Endothelial cell of umbilical vein (primary cell): ENCODE measurements around the gene IL4R. TPM values are rescaled to one million over a fixed set of nuclear protein-coding genes. Genes with fewer than 3 reads are reported as not detected.

Experiments
- BruUV-seq: library from RNA; stranded (reverse); fragments of 400-500 nt; replicated peaks from 2 replicates; lab custom pipeline; 2021; lab: Mats Ljungman, UMichigan
- CTCF ChIA-PET: fragments of 300-600, 350-600 bp; sonication (Branson Sonifier 250); formaldehyde crosslinking; loops from one replicate; lab custom pipeline; 2021; ENCODE audit warnings: antibody characterized with exemption, inconsistent platforms; lab: Charles Lee
- POLR2A ChIA-PET: fragments of 300-600, 350-600 bp; sonication (Branson Sonifier 250); formaldehyde crosslinking; loops from one replicate; lab custom pipeline; 2021; ENCODE audit warnings: antibody characterized with exemption, inconsistent platforms; lab: Charles Lee
- DNase-seq: peaks from one replicate; pipeline ENCODE4 v3.0.0-alpha.2; 2011; ENCODE audit warnings: low read depth, low spot score
- FAIRE-seq: peaks from 2 replicates; lab custom pipeline; 2011; peaks lifted over from hg19 to GRCh38; lab: Jason Lieb, UNC
- H2AFZ ChIP-seq: 2 replicates; pipeline ENCODE4 v1.6.0; 2012; ENCODE audit warnings: low read depth, low read length, control low read depth, inconsistent platforms
- H3K27ac ChIP-seq: 2 replicates; pipeline ENCODE4 v1.5.1; 2011; ENCODE audit warnings: low read depth, mild to moderate bottlenecking, control low read depth, low read length, moderate library complexity; ENCODE audit not compliant: insufficient read depth
- H3K27me3 ChIP-seq, 2 experiments: 2 replicates each; pipeline versions ENCODE4 v1.6.0 to v1.6.1; 2011; ENCODE audit warnings: low read length in 2 of 2, mixed read lengths in 1 of 2; ENCODE audit not compliant: control insufficient read depth in 2 of 2, insufficient read depth in 2 of 2
- H3K36me3 ChIP-seq, 2 experiments: 2 replicates in 1 of 2; 3 replicates in 1 of 2; pipeline ENCODE4 v1.5.1; 2011; ENCODE audit warnings: low read length in 2 of 2, mild to moderate bottlenecking in 1 of 2, moderate library complexity in 1 of 2; ENCODE audit not compliant: control insufficient read depth in 2 of 2, insufficient read depth in 2 of 2; ENCODE audit errors: extremely low read depth in 1 of 2
- H3K4me1 ChIP-seq: 3 replicates; pipeline ENCODE4 v1.5.1; 2011; ENCODE audit warnings: mild to moderate bottlenecking, low read length; ENCODE audit not compliant: control insufficient read depth, insufficient read depth; ENCODE audit errors: extremely low read depth
- H3K4me2 ChIP-seq: 2 replicates; pipeline ENCODE4 v1.6.1; 2011; ENCODE audit warnings: low read length, control low read depth, mixed read lengths; ENCODE audit not compliant: insufficient read depth
- H3K4me3 ChIP-seq, 3 experiments: fragments of 200-600 bp in 1 of 3; sonication (generic), shearing (Covaris generic) in 1 of 3; replicated peaks in 1 of 3; 2 replicates each; pipeline ENCODE4 v1.5.1; 2011 to 2016; ENCODE audit warnings: control low read depth in 3 of 3, low read length in 3 of 3, mild to moderate bottlenecking in 2 of 3, inconsistent platforms in 1 of 3, low read depth in 1 of 3, moderate library complexity in 1 of 3; ENCODE audit not compliant: insufficient read depth in 1 of 3
- H3K79me2 ChIP-seq: 2 replicates; pipeline ENCODE4 v1.6.0; 2012; ENCODE audit warnings: low read length, inconsistent platforms; ENCODE audit not compliant: control insufficient read depth, insufficient read depth
- H3K9ac ChIP-seq: replicated peaks from 2 replicates; pipeline ENCODE3; 2011; ENCODE audit warnings: low read length, control low read depth; ENCODE audit not compliant: insufficient read depth; ENCODE audit errors: extremely low read depth
- H3K9me1 ChIP-seq: replicated peaks from 3 replicates; pipeline ENCODE4 v1.6.0; 2011; ENCODE audit warnings: mild to moderate bottlenecking, low read length; ENCODE audit not compliant: control insufficient read depth, insufficient read depth; ENCODE audit errors: extremely low read depth
- H3K9me3 ChIP-seq: replicated peaks from 2 replicates; pipeline ENCODE4 v1.5.1; 2012; ENCODE audit warnings: low read length, inconsistent platforms; ENCODE audit not compliant: control insufficient read depth, insufficient read depth
- H4K20me1 ChIP-seq: replicated peaks from 2 replicates; pipeline ENCODE3; 2011; ENCODE audit warnings: mild to moderate bottlenecking, low read length; ENCODE audit not compliant: control insufficient read depth, insufficient read depth; ENCODE audit errors: extremely low read depth
- EZH2 ChIP-seq: IDR thresholded peaks from 2 replicates; pipeline ENCODE4 v1.6.1; 2012; ENCODE audit warnings: borderline replicate concordance, low read depth, mild to moderate bottlenecking, moderate library complexity, low read length, inconsistent platforms; ENCODE audit not compliant: severe bottlenecking
- FOS ChIP-seq: IDR thresholded peaks from 2 replicates; pipeline ENCODE4 v1.6.1; 2011; ENCODE audit warnings: mild to moderate bottlenecking, low read length, moderate library complexity, borderline replicate concordance; ENCODE audit not compliant: insufficient read depth
- GATA2 ChIP-seq: IDR thresholded peaks from 2 replicates; pipeline ENCODE4 v1.7.0; 2011; ENCODE audit warnings: low read depth, mild to moderate bottlenecking, moderate library complexity, mixed read lengths, low read length; ENCODE audit not compliant: insufficient read length, insufficient read depth
- JUN ChIP-seq: IDR thresholded peaks from 2 replicates; pipeline ENCODE4 v1.6.1; 2011; ENCODE audit warnings: borderline replicate concordance, low read depth; ENCODE audit not compliant: insufficient read length, insufficient read depth
- MYC ChIP-seq: IDR thresholded peaks from one replicate; pipeline ENCODE4 v1.6.1; 2011; ENCODE audit warnings: mild to moderate bottlenecking, low read depth, low read length
- POLR2A ChIP-seq: IDR thresholded peaks from 2 replicates; pipeline ENCODE4 v1.6.1; 2012; ENCODE audit warnings: low read depth, mild to moderate bottlenecking, control low read depth, low read length
- POLR2AphosphoS5 ChIP-seq: IDR thresholded peaks from 2 replicates; pipeline ENCODE4 v1.6.1; 2012; ENCODE audit warnings: low read depth, mild to moderate bottlenecking, control low read depth, low read length, moderate library complexity; ENCODE audit not compliant: insufficient read depth
- dilution Hi-C: fragments of 300-500 bp; cut with MboI; formaldehyde crosslinking; loops from one replicate; pipeline ENCODE4 v1.15.0; 2019; ENCODE audit warnings: low sequenced_read_pairs; ENCODE audit not compliant: extremely low pct_ligation_motif_present
- intact Hi-C: fragments of 100-400 bp; cut with micrococcal nuclease; formaldehyde crosslinking; loops from one replicate; pipeline ENCODE4 v1.10.0; 2022
- polyA plus RNA-seq, 4 experiments: library from polyadenylated mRNA; depleted of rRNA in 3 of 4; stranded (reverse) in 3 of 4; unstranded in 1 of 4; fragments of >200 nt; gene quantifications; 2 replicates each; pipeline versions ENCODE4 v1.2.1 to v1.2.3, GENCODE V29; 2011 to 2012; ENCODE audit warnings: missing spikeins in 1 of 4
- total RNA-seq: library from RNA; stranded (reverse); gene quantifications from 2 replicates; pipeline ENCODE4 v1.2.3, GENCODE V29; 2021
- TF ChIP-seq, protein P1 (sequence below): IDR thresholded peaks from 2 replicates; pipeline ENCODE4 v1.6.1; 2011; ENCODE audit not compliant: insufficient read depth, insufficient read length
- TF ChIP-seq, protein P2 (sequence below), 2 donors: IDR thresholded peaks; 1 replicate in 1 of 2; 2 replicates in 1 of 2; pipeline ENCODE4 v1.5.1; 2011; ENCODE audit warnings: low read length in 2 of 2, mild to moderate bottlenecking in 2 of 2, moderate library complexity in 2 of 2, control low read depth in 1 of 2, inconsistent platforms in 1 of 2, low read depth in 1 of 2; ENCODE audit not compliant: insufficient read depth in 1 of 2; ENCODE audit errors: extremely low read depth in 1 of 2

IL4R gene
- total and polyA plus RNA-seq, 2 donors (not counting 3 experiments of a cell fraction or from before 2014, with no cell fraction given): 138 to 139 TPM

DNA sequence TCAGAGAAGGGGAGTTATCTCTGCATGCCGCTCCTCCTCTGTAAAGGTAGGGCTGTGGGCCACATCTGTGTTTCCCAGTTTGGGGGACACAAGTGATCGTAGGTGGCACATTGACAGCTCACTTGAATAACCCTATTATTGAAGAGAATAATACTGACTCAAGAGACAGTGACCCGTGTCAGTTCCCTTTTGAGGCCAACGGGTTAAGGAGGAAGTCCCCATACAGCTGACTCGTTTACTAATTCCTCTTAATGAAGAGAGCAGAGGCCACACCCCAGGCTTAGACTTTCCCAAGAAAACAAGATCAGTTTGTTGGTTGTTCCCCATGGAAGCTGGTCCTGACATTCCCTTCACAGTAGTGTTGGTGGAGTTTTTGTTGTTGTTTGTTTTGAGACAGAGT, 33.0 kb downstream of the IL4R start:
- ChIA-PET POLR2A (no interaction called here), CTCF (interaction anchor here (1.2 to 4.1 kb wide), 2 partner anchors 10 to 112 kb away, joined by 3 to 23 read pairs; no protein-coding TSS in a partner anchor)
- DNase-seq (no peak), FAIRE-seq (no peak)
- TF ChIP-seq EZH2: no peak
- TF ChIP-seq GATA2: no peak
- TF ChIP-seq JUN: no peak
- no peak for TF ChIP-seq MYC
- TF ChIP-seq FOS: no peak
- TF ChIP-seq, protein P1, sequence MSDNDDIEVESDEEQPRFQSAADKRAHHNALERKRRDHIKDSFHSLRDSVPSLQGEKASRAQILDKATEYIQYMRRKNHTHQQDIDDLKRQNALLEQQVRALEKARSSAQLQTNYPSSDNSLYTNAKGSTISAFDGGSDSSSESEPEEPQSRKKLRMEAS: no peak
- TF ChIP-seq, protein P2, sequence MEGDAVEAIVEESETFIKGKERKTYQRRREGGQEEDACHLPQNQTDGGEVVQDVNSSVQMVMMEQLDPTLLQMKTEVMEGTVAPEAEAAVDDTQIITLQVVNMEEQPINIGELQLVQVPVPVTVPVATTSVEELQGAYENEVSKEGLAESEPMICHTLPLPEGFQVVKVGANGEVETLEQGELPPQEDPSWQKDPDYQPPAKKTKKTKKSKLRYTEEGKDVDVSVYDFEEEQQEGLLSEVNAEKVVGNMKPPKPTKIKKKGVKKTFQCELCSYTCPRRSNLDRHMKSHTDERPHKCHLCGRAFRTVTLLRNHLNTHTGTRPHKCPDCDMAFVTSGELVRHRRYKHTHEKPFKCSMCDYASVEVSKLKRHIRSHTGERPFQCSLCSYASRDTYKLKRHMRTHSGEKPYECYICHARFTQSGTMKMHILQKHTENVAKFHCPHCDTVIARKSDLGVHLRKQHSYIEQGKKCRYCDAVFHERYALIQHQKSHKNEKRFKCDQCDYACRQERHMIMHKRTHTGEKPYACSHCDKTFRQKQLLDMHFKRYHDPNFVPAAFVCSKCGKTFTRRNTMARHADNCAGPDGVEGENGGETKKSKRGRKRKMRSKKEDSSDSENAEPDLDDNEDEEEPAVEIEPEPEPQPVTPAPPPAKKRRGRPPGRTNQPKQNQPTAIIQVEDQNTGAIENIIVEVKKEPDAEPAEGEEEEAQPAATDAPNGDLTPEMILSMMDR (IDR thresholded peaks at IDR 0.05; ENCODE audit: extremely low read depth in 1 of 2, insufficient read depth in 1 of 2, low read depth in 1 of 2, low read length in 2 of 2): no peak
- TF ChIP-seq POLR2A: no peak
- no peak for TF ChIP-seq POLR2AphosphoS5
- Histone ChIP-seq H2AFZ (no peak overlapping the region), H3K4me3 (no peak overlapping the region), H4K20me1 (no peaks in the 10 kb centered on the region), H3K4me2 (no peak overlapping the region), H3K27me3 (no peaks in the 10 kb centered on the region), H3K9me1 (no peaks in the 10 kb centered on the region), H3K27ac (no peak overlapping the region), H3K9ac (no peak overlapping the region), H3K9me3 (no peaks in the 10 kb centered on the region), H3K4me1 (peaks cover 6% of the 10 kb centered on the region), H3K36me3 (peaks cover 36 to 53% of the 10 kb centered on the region in 2 experiments), H3K79me2 (no peaks in the 10 kb centered on the region)
- no TSS peak for BruUV-seq
- intact Hi-C loops (no loop called here), dilution Hi-C loops (no loop called here)
